H9 (cell line): ENCODE measurements around the gene ZNF217. TPM values are rescaled to one million over a fixed set of nuclear protein-coding genes. Genes with fewer than 3 reads are reported as not detected.

Source experiments
- DNase-seq: peaks from one replicate; pipeline ENCODE4 v3.0.0-alpha.2; 2017
- H2AFZ ChIP-seq: one replicate; pipeline ENCODE4 v1.6.1; 2013; ENCODE audit warnings: mild to moderate bottlenecking, low read length, control low read depth, moderate library complexity
- H2AK5ac ChIP-seq: 2 replicates; pipeline ENCODE4 v1.6.1; 2013; ENCODE audit warnings: low read length, control low read depth, mixed read lengths; ENCODE audit not compliant: insufficient read length
- H2BK120ac ChIP-seq: one replicate; pipeline ENCODE4 v1.6.1; 2013; ENCODE audit warnings: low read depth, mild to moderate bottlenecking, low read length, control low read depth, inconsistent platforms; ENCODE audit not compliant: poor library complexity, severe bottlenecking
- H2BK12ac ChIP-seq: 2 replicates; pipeline ENCODE4 v1.6.1; 2013; ENCODE audit warnings: low read length, control low read depth, mixed read lengths, low read depth; ENCODE audit not compliant: insufficient read length
- H2BK15ac ChIP-seq: 2 replicates; pipeline ENCODE4 v1.6.1; 2013; ENCODE audit warnings: low read depth, low read length, control low read depth
- H2BK20ac ChIP-seq: one replicate; pipeline ENCODE4 v1.6.1; 2013; ENCODE audit warnings: low read depth, mild to moderate bottlenecking, low read length, control low read depth, inconsistent platforms; ENCODE audit not compliant: poor library complexity, severe bottlenecking
- H2BK5ac ChIP-seq: 2 replicates; pipeline ENCODE4 v1.6.1; 2013; ENCODE audit warnings: low read length, control low read depth, mixed read lengths; ENCODE audit not compliant: insufficient read length
- H3K14ac ChIP-seq: 2 replicates; pipeline ENCODE4 v1.6.1; 2013; ENCODE audit warnings: low read length, control low read depth; ENCODE audit not compliant: insufficient read depth
- H3K18ac ChIP-seq: 2 replicates; pipeline ENCODE4 v1.6.1; 2013; ENCODE audit warnings: low read depth, mild to moderate bottlenecking, mixed read lengths, low read length, control low read depth; ENCODE audit not compliant: insufficient read length
- H3K23ac ChIP-seq: 2 replicates; pipeline ENCODE4 v1.6.1; 2013; ENCODE audit warnings: low read length, control low read depth, mixed read lengths, low read depth; ENCODE audit not compliant: insufficient read length
- H3K23me2 ChIP-seq: 2 replicates; pipeline ENCODE4 v1.6.1; 2013; ENCODE audit warnings: low read depth, mild to moderate bottlenecking, mixed read lengths, low read length, control low read depth; ENCODE audit not compliant: insufficient read length, poor library complexity, severe bottlenecking
- H3K27ac ChIP-seq: 2 replicates; pipeline ENCODE4 v1.5.1; 2013; ENCODE audit warnings: low read length, control low read depth, mixed read lengths, low read depth; ENCODE audit not compliant: insufficient read length
- H3K27me3 ChIP-seq: 2 replicates; pipeline ENCODE4 v1.6.1; 2013; ENCODE audit warnings: low read length, control low read depth, inconsistent platforms; ENCODE audit not compliant: insufficient read depth
- H3K4ac ChIP-seq: 2 replicates; pipeline ENCODE4 v1.6.1; 2013; ENCODE audit warnings: low read depth, mild to moderate bottlenecking, control low read depth, inconsistent platforms, low read length, moderate library complexity
- H3K4me1 ChIP-seq: 2 replicates; pipeline ENCODE4 v1.6.1; 2013; ENCODE audit warnings: low read length, control low read depth, inconsistent platforms; ENCODE audit not compliant: insufficient read depth
- H3K4me2 ChIP-seq: 2 replicates; pipeline ENCODE4 v1.6.1; 2013; ENCODE audit warnings: low read length, control low read depth, mixed read lengths; ENCODE audit not compliant: insufficient read length, insufficient read depth
- H3K56ac ChIP-seq: 2 replicates; pipeline ENCODE4 v1.6.1; 2013; ENCODE audit warnings: low read depth, mild to moderate bottlenecking, mixed read lengths, low read length, control low read depth; ENCODE audit not compliant: insufficient read length
- H3K79me1 ChIP-seq: 2 replicates; pipeline ENCODE4 v1.6.1; 2013; ENCODE audit warnings: low read depth, mild to moderate bottlenecking, moderate library complexity, low read length, control low read depth, inconsistent platforms; ENCODE audit not compliant: insufficient read depth, poor library complexity, severe bottlenecking
- H3K79me2 ChIP-seq: 2 replicates; pipeline ENCODE4 v1.6.1; 2013; ENCODE audit warnings: low read length, control low read depth, inconsistent platforms; ENCODE audit not compliant: insufficient read depth
- H3K9ac ChIP-seq: 2 replicates; pipeline ENCODE4 v1.6.1; 2013; ENCODE audit warnings: low read length, control low read depth, mixed read lengths; ENCODE audit not compliant: insufficient read length; ENCODE audit errors: extremely low read depth
- H3K9me3 ChIP-seq: one replicate; pipeline ENCODE4 v1.6.1; 2013; ENCODE audit warnings: low read depth, low read length, inconsistent platforms; ENCODE audit not compliant: control insufficient read depth
- H3T11ph ChIP-seq: one replicate; pipeline ENCODE4 v1.6.1; 2013; ENCODE audit warnings: mild to moderate bottlenecking, low read length, control low read depth, inconsistent platforms
- H4K20me1 ChIP-seq: one replicate; pipeline ENCODE4 v1.6.1; 2013; ENCODE audit not compliant: control insufficient read depth, insufficient read length, insufficient read depth
- H4K5ac ChIP-seq: 2 replicates; pipeline ENCODE4 v1.6.1; 2013; ENCODE audit warnings: low read depth, mild to moderate bottlenecking, mixed read lengths, low read length, control low read depth; ENCODE audit not compliant: insufficient read length
- H4K8ac ChIP-seq: replicated peaks from 2 replicates; pipeline ENCODE4 v1.6.1; 2013; ENCODE audit warnings: low read length, control low read depth, mixed read lengths, low read depth; ENCODE audit not compliant: insufficient read length
- H4K91ac ChIP-seq: 2 replicates; pipeline ENCODE4 v1.6.1; 2013; ENCODE audit warnings: low read depth, mild to moderate bottlenecking, moderate library complexity, mixed read lengths, low read length, control low read depth; ENCODE audit not compliant: insufficient read length
- H3K27ac Mint-ChIP-seq, 3 experiments: 2 replicates in 2 of 3; 3 replicates in 1 of 3; pipeline ENCODE4 v1.8.0; 2020 to 2021; ENCODE audit warnings: mixed read lengths in 3 of 3, mild to moderate bottlenecking in 1 of 3, moderate library complexity in 1 of 3
- H3K27me3 Mint-ChIP-seq: 2 replicates; pipeline ENCODE4 v1.8.0; 2021; ENCODE audit warnings: low read depth, mild to moderate bottlenecking, moderate library complexity, mixed read lengths
- H3K36me3 Mint-ChIP-seq, 3 experiments: 2 replicates in 2 of 3; 3 replicates in 1 of 3; pipeline ENCODE4 v1.8.0; 2020 to 2021; ENCODE audit warnings: low read depth in 3 of 3, mixed read lengths in 3 of 3; ENCODE audit not compliant: insufficient read depth in 1 of 3
- H3K4me1 Mint-ChIP-seq, 2 experiments: 2 replicates each; pipeline ENCODE4 v1.8.0; 2020; ENCODE audit warnings: mixed read lengths in 2 of 2
- H3K4me3 Mint-ChIP-seq, 2 experiments: 2 replicates in 1 of 2; 3 replicates in 1 of 2; pipeline ENCODE4 v1.8.0; 2020 to 2021; ENCODE audit warnings: mild to moderate bottlenecking in 2 of 2, mixed read lengths in 2 of 2, moderate library complexity in 1 of 2
- H3K9me3 Mint-ChIP-seq, 2 experiments: 2 replicates in 1 of 2; 3 replicates in 1 of 2; pipeline ENCODE4 v1.8.0; 2020; ENCODE audit warnings: mild to moderate bottlenecking in 2 of 2, mixed read lengths in 2 of 2, moderate library complexity in 1 of 2
- CTCF ChIP-seq: fragments of 200-600 bp; sonication (generic); conservative IDR thresholded peaks from 3 replicates; pipeline ENCODE4 v1.8.0; 2021; ENCODE audit warnings: antibody characterized with exemption, mild to moderate bottlenecking
- WGBS: extraction: QIAGEN DNeasy Blood & Tissue Kit; methylation state at CpG from one replicate; pipeline ENCODE4 v1.1.7; 2013; ENCODE audit warnings: missing lambda C conversion rate, low lambda C conversion rate, mixed read lengths; ENCODE audit not compliant: insufficient read length; ENCODE audit errors: extremely low coverage; 5-methylcytosine and 5-hydroxymethylcytosine counted together
- total RNA-seq: library from RNA; stranded (reverse); gene quantifications from 2 replicates; pipeline ENCODE4 v1.2.1, GENCODE V29; 2021

The ZNF217 gene
- total RNA-seq, 1 experiment from 2014 or later: 82.8 TPM

GRCh38 chr20:53598140-53599043, 4.8 kb upstream of the ZNF217 start:
- Histone ChIP-seq H2BK15ac (0 out of 2 replicates have a peak overlapping the region, but pooled peaks have one; percentile 37), H3K79me2 (no peaks in the 10 kb centered on the region), H3K9ac (no peak overlapping the region), H2BK5ac (no peak overlapping the region), H3K9me3 (no peaks in the 10 kb centered on the region), H3K56ac (no peak overlapping the region), H4K91ac (no peak overlapping the region), H3K4me1 (peaks cover 11% of the 10 kb centered on the region; the same call in 1 of the 2 replicates), H3K14ac (no peak overlapping the region), H3K23me2 (peaks cover 3% of the 10 kb centered on the region), H3K23ac (no peak overlapping the region), H4K20me1 (no peaks in the 10 kb centered on the region), H3K79me1 (no peaks in the 10 kb centered on the region), H2BK20ac (no peak overlapping the region), H2AK5ac (no peak overlapping the region), H3K4ac (no peak overlapping the region), H2AFZ (no peak overlapping the region), H2BK12ac (no peak overlapping the region), H3K4me2 (no peak overlapping the region), H4K5ac (no peak overlapping the region), H3K27ac (no peak overlapping the region), H3K18ac (no peak overlapping the region), H4K8ac (no peak overlapping the region), H3T11ph (no peak overlapping the region), H3K27me3 (no peaks in the 10 kb centered on the region), H2BK120ac (no peak overlapping the region)
- H3K9me3 Mint-ChIP-seq: no peaks in the 10 kb centered on the region; a peak in 1 of 5 replicates
- peaks cover 47 to 48% of the 10 kb centered on the region in 2 experiments for H3K4me1 Mint-ChIP-seq
- H3K27me3 Mint-ChIP-seq: no peaks in the 10 kb centered on the region
- peak overlapping the region in 1 of 2 experiments; percentile 7; a peak in 2 of 5 replicates for H3K4me3 Mint-ChIP-seq
- H3K27ac Mint-ChIP-seq: peak overlapping the region; percentile 9 to 63 (median 59); a peak in 6 of 7 replicates
- DNase-seq: no peak
- H3K36me3 Mint-ChIP-seq: peaks cover 0 to 4% (median 2%) of the 10 kb centered on the region in 3 experiments; a peak in 1 of 7 replicates
- no peak for TF ChIP-seq CTCF
- WGBS: no CpG with 5 or more reads among the region's 9 CpGs
